ENCODE results near the gene MFRP. TPM values are rescaled to one million over a fixed set of nuclear protein-coding genes. Genes with fewer than 3 reads are reported as not detected.

Gene MFRP
- total and polyA plus RNA-seq, 9 of the 15 experiments (the other 6 are each of a cell fraction or from before 2014, with no cell fraction given) = not detected

- TF ChIP-seq RBFOX2 (IDR thresholded peaks at IDR 0.05; ENCODE audit: low read depth, low read length) (peak; percentile 32; the same call in 1 of the 2 replicates), ZHX1 (conservative IDR thresholded peaks at IDR 0.05; ENCODE audit: low read length) (no peak), PHTF2 (CRISPR knock-in tag; IDR thresholded peaks at IDR 0.05) (no peak), SREBF2 (CRISPR knock-in tag; IDR thresholded peaks at IDR 0.05) (no peak), CREB5 (CRISPR knock-in tag; IDR thresholded peaks at IDR 0.05) (no peak), ZNF282 (CRISPR knock-in tag; IDR thresholded peaks at IDR 0.05) (no peak), TFAP4 (CRISPR knock-in tag; IDR thresholded peaks at IDR 0.05; ENCODE audit: borderline replicate concordance) (peak; percentile 8; the same call in 1 of the 2 replicates), ZFP91 (CRISPR knock-in tag; IDR thresholded peaks at IDR 0.05) (no peak), IFI16 (CRISPR knock-in tag; IDR thresholded peaks at IDR 0.05) (no peak), LCOR (CRISPR knock-in tag; IDR thresholded peaks at IDR 0.05) (0 out of 2 replicates have a peak, but pooled peaks have one; percentile 67), EP300 (IDR thresholded peaks at IDR 0.05; ENCODE audit: low read length) (no peak), RAD51 (IDR thresholded peaks at IDR 0.05; ENCODE audit: borderline replicate concordance, low read depth) (peak; percentile 45; the same call in 1 of the 2 replicates), ARNT (IDR thresholded peaks at IDR 0.05) (no peak), NFYB (IDR thresholded peaks at IDR 0.05; ENCODE audit: extremely low read depth, insufficient read length) (peak; percentile 37), ZNF609 (CRISPR knock-in tag; IDR thresholded peaks at IDR 0.05; ENCODE audit: borderline replicate concordance) (no peak)
Measured at GRCh38 chr11:119337581-119338317, 8.8 kb downstream of the MFRP start (continued).

Data from K562 (cell line).